Fibroblast of lung (primary cell): ENCODE results near the gene TTLL11.

Source experiments
- CTCF ChIP-seq, 2 donors: IDR thresholded peaks in 1 of 2; conservative IDR thresholded peaks in 1 of 2; 1 replicate in 1 of 2; 2 replicates in 1 of 2; pipeline ENCODE4 v1.5.1; 2011 to 2012; ENCODE audit warnings: low read length in 2 of 2, control low read depth in 1 of 2, inconsistent platforms in 1 of 2, low read depth in 1 of 2, mild to moderate bottlenecking in 1 of 2
- EZH2 ChIP-seq: IDR thresholded peaks from 2 replicates; pipeline ENCODE4 v1.5.1; 2012; ENCODE audit warnings: low read length, control low read depth, mild to moderate bottlenecking; ENCODE audit errors: missing control alignments

DNA sequence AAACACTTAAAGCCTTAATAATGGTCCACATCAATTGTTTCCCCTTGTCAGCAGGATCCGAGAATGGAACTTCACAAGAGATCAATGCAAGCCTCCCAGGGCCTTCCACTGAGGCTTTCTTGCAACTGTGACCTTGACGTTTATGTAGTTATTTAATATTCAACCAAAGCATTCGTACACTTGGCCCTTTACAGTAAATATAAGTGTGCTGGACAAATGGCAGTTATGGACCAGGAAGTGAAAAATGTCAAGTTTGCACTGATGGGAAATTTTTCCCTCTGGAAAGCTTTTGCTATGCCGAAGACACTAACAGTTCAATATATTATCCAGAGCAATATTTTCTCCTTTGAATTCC lies 101.8 kb downstream of the TTLL11 start:
- TF ChIP-seq CTCF (conservative IDR thresholded peaks at IDR 0.05 in 1 of 2, IDR thresholded peaks at IDR 0.05 in 1 of 2; ENCODE audit: low read depth in 1 of 2, low read length in 2 of 2) (no peak), EZH2 (no peak)
